ENCODE data around the gene SENP2.
"Not testable (repeated sequence)": the region's sequence is repeated elsewhere in the genome, so short reads cannot be mapped to it uniquely, and the experiment has no call there.

The SENP2 gene

DNA sequence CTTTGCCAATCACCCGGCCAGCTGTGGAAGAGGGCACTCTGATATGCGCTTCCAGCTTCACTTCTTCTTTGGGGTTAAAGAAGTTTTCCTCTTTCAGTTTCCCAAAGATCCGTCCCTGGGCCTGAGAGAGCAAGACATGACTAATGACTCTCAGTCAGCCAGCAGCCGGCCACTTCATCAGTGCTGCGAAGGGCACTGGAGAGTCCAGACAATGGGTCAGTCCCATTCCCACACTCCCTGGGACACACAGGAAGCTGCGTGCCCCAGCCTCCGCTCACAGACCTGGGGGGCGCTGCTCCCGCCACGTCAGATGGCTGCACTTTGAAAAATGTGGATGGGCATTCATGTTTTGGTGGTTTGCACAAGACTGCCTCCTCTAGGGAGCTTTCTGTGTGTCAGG is 63.3 kb downstream of the SENP2 start:
- peak; percentile 81 for DNase-seq

DNA sequence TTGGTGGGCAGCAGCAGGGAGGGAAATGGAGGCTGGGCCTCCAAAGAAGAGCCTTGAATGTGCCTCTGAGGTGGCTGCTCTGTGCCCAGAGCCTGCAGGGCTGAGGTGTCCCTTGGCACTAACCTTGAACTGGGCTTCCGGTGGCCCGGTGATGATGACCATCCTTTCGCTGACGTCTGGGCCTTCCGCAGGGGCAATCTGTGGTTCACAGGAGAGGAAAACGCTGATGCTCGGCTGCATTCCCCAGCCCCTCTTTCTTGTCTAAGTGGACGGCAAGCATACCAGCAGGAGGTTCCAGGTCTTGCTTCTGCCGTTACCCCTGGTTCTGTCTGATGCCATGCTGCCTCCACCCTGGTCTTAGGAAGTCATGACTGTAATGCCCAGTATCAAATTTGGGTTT is 65.9 kb downstream of the SENP2 start:
- no peak for DNase-seq

DNA sequence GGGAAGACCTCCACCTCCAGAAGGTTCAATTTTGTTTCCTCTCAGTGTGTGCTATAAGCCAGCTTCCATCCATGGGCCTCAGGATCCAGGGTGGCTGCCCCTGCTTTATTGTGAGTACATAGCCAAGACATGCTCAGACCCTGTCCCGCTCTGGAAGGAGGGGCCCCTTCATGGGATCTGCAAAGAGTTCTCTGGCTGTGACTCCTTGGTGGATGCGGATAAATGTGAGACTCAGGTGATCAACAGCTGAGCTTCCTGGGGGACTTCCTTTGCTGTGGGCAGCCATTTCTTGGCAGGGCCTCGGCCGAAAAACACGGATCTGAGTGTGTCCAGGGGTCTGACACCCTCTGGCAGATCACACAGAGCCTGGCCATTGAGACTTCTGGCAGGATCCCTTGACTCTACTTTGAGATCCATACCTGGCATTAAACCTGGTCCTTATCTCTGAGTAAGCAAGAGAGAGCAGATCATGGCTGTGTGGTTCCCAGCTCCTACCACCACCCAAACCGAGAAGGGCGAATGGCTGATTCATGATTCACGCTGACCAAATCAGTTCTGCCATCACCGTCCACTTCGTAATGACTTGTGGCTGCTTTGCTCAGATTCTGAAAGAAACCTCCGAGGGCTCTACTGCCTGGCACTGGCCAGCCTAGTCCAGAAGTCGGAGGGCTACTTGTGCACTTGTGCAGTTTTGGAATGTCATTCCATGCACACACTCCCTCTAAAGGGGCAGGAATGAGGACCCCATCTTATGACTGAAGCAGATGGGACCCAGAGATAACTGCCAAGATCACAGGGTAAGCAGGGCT is 68.1 kb downstream of the SENP2 start:
- DNase-seq = no peak

DNA sequence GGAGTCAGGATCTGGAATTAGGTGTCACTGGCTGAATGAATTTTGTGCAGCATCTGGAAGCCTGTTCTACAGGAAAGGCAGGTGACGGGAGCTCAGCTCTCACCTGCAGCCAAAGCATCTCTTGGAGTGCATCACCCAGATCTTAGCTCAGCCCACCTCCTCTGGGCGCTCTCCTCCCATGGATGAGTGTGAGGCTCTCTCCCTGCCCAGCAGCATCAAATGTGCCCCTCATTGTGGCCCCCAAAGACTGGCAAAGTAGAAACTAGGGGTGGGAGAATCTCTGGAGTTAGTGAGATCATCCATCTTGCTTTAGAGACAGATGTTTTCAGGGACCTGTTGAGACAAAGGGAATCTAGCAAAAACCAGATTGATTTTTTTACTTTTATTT is 68.7 kb downstream of the SENP2 start:
- no peak for DNase-seq

DNA sequence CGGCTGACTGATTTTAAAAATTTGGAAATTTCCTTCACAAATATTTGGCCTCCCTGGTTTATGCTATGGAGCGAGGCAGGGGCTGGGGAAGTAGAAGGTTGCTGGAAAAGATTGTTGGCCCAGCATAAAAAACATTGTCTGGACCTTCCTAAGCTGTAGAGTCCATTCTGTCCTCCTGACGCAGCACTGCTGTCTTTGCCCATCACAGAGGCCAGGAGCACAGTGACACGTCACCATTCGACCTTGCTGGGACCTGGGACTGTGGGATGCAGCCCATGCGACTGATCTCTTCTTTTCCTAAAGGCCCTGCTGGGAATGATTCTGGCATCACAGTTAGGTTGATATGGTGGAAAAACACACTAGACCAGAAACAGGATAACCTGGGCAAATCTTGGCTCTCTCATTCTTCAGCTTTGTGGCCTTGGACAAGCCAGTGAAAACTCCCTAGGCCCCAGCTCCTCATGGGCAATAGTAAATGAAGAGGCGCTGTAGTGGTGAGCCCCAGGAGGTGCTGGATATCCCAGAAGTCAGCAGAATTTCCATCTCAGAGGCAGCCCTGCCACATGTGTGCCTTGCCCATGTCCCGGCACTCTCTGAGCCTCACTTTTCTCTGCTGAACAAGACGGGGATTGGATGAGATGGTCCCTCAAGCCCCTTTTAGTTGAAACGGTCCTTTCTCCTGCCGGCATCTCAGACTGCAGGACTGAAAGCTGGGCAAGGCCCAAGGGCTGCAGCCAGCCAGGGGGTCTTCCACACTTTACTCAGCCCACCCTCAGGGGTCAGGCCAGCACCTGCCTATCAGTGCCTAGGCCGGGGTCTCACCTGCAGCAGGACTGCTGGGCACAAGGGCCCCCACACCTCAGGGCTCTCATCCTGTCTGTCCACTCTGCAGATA is 69.6 kb downstream of the SENP2 start:
- DNase-seq = no peak

DNA sequence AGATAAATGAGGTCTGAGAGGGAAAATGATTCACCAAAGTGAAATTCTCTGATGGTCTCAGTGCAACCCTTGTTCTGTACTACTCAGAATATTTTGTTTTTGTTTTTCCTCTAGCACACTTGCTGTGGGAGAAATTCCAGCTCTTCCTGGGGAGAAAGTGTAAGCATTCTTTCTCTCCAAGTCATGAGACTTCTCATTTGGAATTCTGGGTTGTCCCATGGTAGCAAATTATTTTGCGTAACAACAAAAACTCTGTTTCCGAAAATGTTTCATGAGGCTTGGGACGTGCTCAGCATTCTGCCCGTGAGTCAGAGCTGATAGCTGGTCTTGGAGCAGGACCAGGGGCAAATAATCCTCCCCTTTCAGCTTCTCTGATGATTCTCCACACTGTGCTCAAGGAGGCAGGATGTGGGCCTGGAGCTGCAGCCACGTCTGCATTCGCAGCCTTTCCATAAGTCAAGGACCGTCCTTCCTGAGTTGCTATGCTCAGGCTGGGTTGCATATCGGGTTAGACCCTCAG is 70.3 kb downstream of the SENP2 start:
- DNase-seq = no peak

DNA sequence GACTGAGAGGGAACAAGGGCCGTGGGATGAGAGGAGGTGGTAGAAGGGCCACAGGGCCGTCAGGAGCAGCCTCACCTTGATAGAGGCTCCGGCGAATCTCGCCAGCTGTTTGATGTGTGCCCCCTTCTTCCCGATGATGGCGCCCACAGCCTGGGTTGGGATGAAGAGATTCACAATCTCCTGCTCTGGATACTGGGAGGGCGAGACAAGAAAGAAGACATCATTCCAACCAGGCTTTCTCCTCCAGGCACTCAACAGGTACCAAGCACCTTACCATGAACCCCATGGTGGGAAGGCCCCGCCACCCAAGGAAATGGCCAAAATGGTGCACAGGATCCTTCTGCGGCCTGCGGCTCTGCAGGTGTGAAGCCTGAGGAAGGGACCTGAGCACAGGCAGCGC is 71.1 kb downstream of the SENP2 start:
- DNase-seq = no peak

DNA sequence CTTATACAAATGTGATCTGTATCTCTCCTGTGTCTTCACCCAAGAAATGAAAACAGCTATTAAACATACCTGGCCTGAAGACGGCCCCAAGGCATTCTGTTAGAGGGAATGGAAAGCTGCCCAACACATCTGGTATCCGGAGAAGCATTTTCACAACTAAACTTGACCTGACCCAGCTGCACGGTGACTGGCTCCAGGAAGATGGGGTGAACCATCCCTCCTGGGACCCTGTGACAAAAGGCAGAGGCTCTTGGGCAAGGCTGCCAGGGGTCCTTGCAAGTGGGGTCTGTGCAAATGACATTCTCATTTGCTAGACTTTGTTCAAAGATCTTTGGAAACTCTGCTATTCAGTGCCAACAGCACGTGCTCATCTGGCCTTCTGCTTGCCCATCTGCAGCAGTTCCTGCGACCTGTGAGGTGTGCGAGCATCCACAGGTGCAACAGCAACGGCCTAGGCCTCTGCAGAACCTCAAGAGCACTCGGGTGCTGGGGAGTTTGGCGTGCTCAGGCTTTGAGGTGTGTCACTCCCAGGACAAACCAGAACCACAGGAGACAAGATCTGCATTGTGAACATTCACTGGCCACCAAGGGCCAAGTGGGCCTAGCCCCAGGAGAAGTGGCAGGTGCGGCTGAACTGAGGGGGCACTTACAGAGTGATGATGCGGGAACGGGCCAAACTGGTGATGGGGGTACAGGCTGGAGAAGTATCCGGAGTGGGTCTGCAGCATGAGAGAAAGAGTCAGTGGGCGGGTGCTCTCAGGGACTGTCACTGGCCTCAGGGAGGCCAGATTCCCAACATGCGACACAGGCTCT is 71.8 kb downstream of the SENP2 start:
- DNase-seq = no peak

DNA sequence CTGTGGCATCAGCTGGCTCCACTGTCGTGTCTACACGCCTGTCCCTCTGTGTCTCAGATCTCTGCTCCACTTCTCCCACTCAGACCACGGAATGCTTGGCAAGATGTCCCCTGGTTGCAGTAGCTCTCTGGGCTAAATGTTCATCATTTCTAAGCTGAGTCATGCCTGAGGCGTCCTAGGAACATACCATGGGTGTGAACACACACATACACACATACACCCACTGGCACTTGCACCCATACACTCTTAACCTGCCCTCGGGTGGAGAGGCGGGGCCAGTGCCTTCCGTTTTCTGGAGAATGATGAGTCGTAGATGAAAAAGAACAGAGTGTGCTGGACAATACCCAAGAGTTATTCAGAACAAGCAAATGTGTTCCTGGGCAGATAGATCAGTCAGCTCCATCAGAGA is 72.4 kb downstream of the SENP2 start:
- peak; percentile 3 for DNase-seq

DNA sequence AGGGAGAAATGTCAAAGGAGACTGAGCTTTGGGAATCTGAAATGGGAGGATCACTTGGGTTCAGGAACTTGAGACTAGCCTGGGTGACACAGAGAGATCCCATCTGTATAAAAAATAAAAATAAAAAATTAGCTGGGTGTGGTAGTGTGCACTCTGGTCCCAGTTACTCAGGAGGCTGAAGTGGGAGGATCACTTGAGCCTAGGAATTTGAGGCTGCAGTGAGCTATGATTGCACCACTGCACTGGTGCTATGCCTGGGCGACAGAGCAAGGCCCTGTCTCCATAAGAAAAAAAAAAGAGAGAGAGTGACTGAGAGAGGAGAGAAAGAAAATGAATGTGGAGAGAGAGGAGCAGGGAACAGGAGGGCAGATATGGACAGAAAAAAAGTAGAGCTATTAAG is 72.8 kb downstream of the SENP2 start:
- no peak for DNase-seq

DNA sequence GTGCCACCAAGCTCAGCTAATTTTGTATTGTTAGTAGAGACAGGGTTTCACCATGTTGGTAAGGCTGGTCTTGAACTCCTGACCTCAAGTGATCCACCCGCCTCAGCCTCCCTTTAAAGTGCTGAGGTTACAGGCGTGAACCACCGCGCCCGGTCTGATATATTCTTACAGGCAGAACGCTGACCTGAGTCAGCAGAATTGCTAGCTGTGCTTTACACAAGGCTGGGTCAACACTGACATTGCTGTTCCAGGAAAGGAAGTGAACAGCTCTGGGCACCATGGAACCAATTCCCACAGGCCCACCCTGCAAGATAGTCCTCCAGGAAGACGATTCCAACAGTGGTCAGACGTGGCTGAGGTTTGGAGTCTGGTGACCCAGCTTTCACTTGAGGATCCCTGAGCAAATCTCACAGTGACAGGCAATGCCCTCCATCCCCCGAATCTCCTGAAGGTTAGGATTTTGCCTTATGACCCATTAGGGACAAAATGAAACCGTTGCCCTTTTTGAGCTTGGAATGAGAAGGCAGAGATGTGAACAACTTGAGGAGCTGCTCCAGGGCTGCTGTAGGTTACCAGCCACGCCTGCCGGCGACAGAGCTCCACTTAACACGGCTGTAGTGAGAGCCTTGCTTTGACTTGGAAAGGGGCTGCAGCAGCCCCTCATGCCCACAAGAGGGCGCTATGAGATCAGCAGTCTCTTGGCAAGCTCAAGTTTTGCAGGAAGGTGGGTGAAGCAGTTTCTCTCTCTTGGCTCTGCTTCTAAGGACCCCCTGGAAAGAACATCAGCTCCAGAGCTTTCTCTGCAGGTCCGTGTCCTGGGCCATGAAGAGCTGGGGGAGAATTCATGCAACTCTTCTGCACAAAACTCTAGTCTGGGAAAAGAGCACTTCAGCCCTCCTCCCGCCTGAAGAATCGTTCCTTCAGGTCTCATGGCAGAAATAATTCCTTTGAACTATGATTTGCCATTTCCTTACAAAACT is 74.1 kb downstream of the SENP2 start:
- peak; percentile 83 for DNase-seq

DNA sequence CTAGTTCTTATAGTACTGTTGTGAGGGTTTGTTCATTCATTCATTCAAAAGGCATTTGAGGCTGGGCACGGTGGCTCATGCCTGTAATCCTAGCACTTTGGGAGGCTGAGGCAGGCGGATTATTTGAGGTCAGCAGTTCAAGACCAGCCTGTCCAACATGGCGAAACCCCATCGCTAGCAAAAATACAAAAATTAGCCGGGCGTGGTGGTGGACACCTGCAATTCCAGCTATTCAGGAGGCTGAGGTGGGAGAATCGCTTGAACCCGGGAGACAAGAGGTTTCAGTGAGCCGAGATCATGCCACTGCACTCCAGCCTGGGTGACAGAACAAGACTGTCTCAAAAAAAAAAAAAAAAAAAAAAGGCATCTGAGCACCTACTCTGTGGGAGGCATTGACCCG is 75.2 kb downstream of the SENP2 start:
- not testable (repeated sequence) for DNase-seq

DNA sequence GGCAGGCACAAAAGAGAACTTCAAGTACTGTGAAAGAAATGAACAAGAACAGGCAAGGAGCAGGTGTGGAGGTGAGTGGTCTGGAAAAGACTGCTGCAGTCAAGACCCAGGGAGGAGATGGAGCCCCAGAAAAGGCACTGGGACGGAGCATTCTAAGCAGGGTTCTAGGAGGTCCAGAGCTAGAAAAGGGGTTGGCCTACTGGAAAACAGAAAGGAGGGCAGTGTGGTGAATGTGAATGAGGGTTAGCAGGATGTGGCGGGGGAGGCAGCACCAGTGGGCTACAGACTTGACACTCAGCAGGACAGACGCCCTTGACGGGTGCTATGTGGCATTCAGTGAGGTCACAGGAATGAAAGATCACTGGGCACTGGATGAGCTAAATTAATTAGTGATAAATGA is 75.7 kb downstream of the SENP2 start:
- DNase-seq = no peak

DNA sequence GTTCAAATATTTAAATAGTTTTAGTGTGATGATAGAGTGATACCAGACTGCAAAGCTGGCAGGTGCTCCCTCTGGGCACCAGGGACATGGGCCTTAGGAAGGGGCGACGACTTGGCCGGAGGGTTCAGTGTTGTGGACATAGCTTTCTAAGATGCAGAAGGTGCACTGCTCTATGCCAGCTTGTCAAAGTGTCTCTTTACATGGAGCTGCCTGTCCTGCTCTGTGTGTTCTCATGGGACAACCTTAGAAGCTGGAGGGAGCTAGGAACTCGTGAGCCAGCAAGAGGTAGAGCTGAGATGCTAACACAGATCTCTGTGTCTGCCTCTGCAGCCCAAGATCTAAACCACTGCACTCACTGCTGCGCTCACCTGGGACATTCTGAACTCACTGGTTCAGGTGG is 77.8 kb downstream of the SENP2 start:
- no peak for DNase-seq

DNA sequence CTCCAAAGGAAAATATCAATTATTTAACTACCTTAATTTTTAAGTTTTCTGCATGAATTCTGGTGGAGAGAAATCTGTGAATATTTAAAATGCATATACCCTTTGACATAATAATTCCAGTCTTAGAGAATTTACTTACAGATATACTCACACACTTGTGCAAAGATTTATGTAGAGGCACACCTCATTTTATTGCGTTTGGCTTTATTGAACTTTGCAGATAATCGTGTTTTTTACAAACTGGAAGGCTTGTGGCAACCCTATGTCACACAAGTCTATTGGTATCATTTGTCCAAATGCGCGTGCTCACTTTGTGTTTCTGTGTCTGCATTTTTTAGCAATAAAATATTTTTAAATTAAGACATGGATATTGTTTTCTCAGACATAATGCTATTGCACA is 81.5 kb downstream of the SENP2 start:
- no peak for DNase-seq

DNA sequence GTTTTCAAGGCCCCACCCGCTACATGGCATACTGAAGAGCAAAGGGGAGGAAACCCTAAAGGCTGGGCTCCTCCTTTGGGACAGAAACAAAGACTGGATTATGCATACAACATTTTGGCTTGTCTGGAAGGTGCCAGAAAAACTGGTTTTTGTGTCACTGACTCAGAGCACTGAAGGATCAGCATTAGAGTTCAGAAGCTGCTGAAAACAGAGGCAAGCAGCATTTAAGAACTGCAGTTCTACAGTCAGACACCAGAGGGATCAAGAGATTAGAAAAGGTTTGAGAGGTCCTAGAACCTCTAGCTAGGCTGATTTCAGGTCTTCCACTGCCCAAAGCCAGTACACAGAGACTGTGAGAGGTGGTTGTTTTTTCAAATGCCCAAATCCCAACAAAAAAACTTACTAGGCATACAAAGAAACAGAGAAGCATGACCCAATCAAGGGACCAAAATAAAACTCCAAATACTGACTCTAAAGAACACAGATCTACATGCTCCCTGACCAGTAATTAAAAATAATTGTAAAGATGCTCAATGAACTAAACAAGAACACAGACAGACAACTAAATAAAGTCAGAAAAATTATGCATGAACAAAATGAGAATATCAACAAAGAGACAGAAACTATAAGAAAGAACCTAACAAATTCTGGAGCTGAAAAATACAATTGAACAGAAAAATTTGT is 91.2 kb downstream of the SENP2 start:
- DNase-seq = peak; percentile 68

DNA sequence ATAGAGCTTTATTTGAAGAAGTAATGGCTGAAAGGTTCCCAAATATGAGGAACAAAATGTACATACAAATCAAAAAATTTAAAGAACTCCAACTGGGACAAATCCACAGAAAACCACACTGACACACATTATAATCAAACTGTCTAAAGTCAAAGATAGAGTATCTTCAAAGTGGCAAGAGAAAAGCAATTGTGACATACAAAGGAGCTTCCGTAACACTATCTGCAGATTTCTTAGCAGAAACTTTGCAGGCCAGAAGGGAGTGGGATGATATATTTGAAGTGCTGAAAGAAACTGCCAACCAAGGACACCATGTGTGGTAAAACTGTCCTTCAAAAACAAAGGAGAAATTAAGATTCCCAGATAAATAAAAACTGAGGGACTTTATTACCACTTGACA is 91.9 kb downstream of the SENP2 start:
- DNase-seq = no peak

DNA sequence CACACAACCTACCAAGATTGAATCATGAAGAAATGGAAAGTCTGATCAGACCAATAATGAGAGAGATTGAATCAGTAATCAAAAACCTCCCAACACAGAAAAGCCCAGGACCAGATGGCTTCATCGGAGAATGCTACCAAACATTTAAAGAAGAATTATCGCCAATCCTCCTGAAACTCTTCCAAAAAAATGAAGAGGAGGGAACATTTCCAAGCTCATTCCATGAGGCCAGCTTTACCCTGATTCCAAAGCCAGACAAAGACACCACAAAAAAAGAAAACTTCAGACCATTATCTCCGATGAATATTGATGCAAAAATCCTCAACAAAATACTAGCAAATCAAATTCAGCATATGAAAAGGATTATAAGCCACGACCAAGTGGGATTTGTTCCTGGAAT is 94.1 kb downstream of the SENP2 start:
- no peak for DNase-seq

All from suppressor macrophage treated with lipopolysaccharide for 4 hours (primary cell).